Gastrocnemius medialis (tissue), 4 donors: ENCODE results near the gene MED17. TPM values are rescaled to one million over a fixed set of nuclear protein-coding genes. Genes with fewer than 3 reads are reported as not detected.

ENCODE experiments used
- ATAC-seq, 2 donors: fragments of 150-250 bp; one replicate each; pipeline ENCODE4 v1.9.1; 2016
- DNase-seq, 2 donors: peaks; one replicate each; pipeline ENCODE4 v3.0.0-alpha.2; 2019
- H3K27ac ChIP-seq, 4 donors: fragments of 200-600 bp; sonication (generic); 1 replicate in 1 of 4; 2 replicates in 3 of 4; pipeline ENCODE4 v1.5.1; 2016 to 2018; ENCODE audit warnings: mild to moderate bottlenecking in 2 of 4, moderate library complexity in 1 of 4
- H3K27me3 ChIP-seq, 3 donors: fragments of 200-600 bp; sonication (generic) in 2 of 3; 1 replicate in 1 of 3; 2 replicates in 2 of 3; pipeline versions ENCODE4 v1.5.1 to v1.6.0; 2016 to 2019; ENCODE audit warnings: mild to moderate bottlenecking in 1 of 3, moderate library complexity in 1 of 3
- H3K36me3 ChIP-seq, 2 donors: fragments of 200-600 bp; sonication (generic) in 1 of 2; one replicate each; pipeline ENCODE4 v1.5.1; 2017 to 2018
- H3K4me1 ChIP-seq, 2 donors: fragments of 200-600 bp; sonication (generic) in 1 of 2; one replicate each; pipeline ENCODE4 v1.5.1; 2016 to 2017; ENCODE audit warnings: mild to moderate bottlenecking in 2 of 2
- H3K4me3 ChIP-seq, 4 donors: fragments of 200-600 bp; sonication (generic) in 3 of 4; 1 replicate in 1 of 4; 2 replicates in 3 of 4; pipeline ENCODE4 v1.5.1; 2016 to 2019; ENCODE audit warnings: mild to moderate bottlenecking in 2 of 4
- H3K9me3 ChIP-seq, 3 donors: fragments of 200-600 bp; sonication (generic) in 2 of 3; 1 replicate in 1 of 3; 2 replicates in 2 of 3; pipeline ENCODE4 v1.5.1; 2016 to 2019
- POLR2A ChIP-seq, 2 donors: fragments of 450-650 bp; IDR thresholded peaks; one replicate each; pipeline ENCODE4 v1.6.1; 2017; ENCODE audit warnings: antibody characterized with exemption in 2 of 2, mild to moderate bottlenecking in 2 of 2, moderate library complexity in 2 of 2
- in situ Hi-C, 4 donors: fragments of 200-750 bp; cut with MboI; loops; one replicate each; pipeline versions ENCODE4 v1.15.0 to v1.8.0; 2017; ENCODE audit warnings: low sequenced_read_pairs in 4 of 4
- intact Hi-C: fragments of 100-400 bp; cut with DNase I; formaldehyde crosslinking; loops from one replicate; pipeline ENCODE4 v1.15.1; 2023; ENCODE audit warnings: low total_unique reads
- total RNA-seq, 4 donors: library from RNA; depleted of rRNA; stranded (reverse); fragments of >200 nt; gene quantifications; one replicate each; pipeline versions ENCODE4 v1.1.0 to v1.2.3, GENCODE V29; 2016
- TF ChIP-seq, protein P1 (sequence below), 5 experiments: fragments of 450-650 bp in 3 of 5; fragments of 200-600 bp in 2 of 5; sonication (generic) in 2 of 5; IDR thresholded peaks in 4 of 5; conservative IDR thresholded peaks in 1 of 5; 1 replicate in 4 of 5; 2 replicates in 1 of 5; pipeline ENCODE4 v1.5.1; 2016 to 2019; ENCODE audit warnings: antibody characterized with exemption in 5 of 5, mild to moderate bottlenecking in 3 of 5, moderate library complexity in 3 of 5

The MED17 gene
- total RNA-seq, 4 donors from 2014 or later = 12.3 to 14.0 (median 13.4) TPM

DNA sequence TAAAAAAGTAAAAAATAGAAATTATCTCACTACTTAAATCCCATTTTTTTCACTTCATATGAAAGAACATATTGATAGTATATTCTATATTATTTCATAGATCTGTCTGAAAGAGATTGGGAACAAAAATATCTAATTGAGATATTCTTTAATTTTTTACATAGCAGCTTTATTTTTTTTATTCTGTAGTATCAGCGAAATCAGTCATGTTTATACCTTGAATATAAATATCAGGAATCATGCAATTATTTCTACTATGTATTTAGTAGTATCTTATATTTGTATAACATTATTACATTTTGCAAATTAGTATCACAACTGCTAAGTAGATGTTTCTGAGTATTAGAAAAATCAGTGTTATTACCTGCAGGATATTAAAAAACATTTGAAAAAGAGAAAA lies 22.2 kb upstream of the MED17 start:
- TF ChIP-seq, protein P1, sequence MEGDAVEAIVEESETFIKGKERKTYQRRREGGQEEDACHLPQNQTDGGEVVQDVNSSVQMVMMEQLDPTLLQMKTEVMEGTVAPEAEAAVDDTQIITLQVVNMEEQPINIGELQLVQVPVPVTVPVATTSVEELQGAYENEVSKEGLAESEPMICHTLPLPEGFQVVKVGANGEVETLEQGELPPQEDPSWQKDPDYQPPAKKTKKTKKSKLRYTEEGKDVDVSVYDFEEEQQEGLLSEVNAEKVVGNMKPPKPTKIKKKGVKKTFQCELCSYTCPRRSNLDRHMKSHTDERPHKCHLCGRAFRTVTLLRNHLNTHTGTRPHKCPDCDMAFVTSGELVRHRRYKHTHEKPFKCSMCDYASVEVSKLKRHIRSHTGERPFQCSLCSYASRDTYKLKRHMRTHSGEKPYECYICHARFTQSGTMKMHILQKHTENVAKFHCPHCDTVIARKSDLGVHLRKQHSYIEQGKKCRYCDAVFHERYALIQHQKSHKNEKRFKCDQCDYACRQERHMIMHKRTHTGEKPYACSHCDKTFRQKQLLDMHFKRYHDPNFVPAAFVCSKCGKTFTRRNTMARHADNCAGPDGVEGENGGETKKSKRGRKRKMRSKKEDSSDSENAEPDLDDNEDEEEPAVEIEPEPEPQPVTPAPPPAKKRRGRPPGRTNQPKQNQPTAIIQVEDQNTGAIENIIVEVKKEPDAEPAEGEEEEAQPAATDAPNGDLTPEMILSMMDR (IDR thresholded peaks at IDR 0.05 in 4 of 5, conservative IDR thresholded peaks at IDR 0.05 in 1 of 5) = no peak
- no peak for TF ChIP-seq POLR2A (IDR thresholded peaks at IDR 0.05)
- no peak overlapping the region for H3K27ac ChIP-seq
- H3K36me3 ChIP-seq = peaks cover 3 to 73% of the 10 kb centered on the region in 2 donors
- H3K4me1 ChIP-seq = no peaks in the 10 kb centered on the region
- no peak for ATAC-seq
- H3K27me3 ChIP-seq = no peaks in the 10 kb centered on the region
- intact Hi-C loops (no loop called here), in situ Hi-C loops (no loop called here)
- H3K9me3 ChIP-seq = no peaks in the 10 kb centered on the region
- H3K4me3 ChIP-seq = no peak overlapping the region
- no peak for DNase-seq

DNA sequence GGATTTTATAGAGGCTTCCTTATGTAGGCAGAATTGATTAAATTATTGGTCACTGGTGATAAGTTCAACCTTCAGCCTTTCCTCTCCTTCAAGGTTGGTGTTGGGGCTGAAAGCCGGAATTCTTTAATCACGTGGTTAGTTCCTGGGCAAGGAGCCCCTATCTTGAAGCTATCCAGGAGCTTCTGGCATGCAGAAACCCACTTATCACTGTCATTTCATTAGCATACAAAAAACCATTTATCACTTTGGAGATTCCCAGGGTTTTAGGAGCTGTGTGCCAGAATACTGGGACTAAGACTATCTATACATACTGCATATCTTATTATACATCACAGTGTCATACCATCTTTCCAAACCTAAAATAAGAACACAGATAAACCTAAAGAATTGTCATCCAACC lies 18.5 kb upstream of the MED17 start:
- Histone ChIP-seq H3K27ac (no peak overlapping the region), H3K9me3 (no peaks in the 10 kb centered on the region), H3K4me3 (no peak overlapping the region), H3K36me3 (peaks cover 0 to 36% of the 10 kb centered on the region in 2 donors), H3K27me3 (no peaks in the 10 kb centered on the region), H3K4me1 (no peaks in the 10 kb centered on the region)
- TF ChIP-seq, protein P1 (IDR thresholded peaks at IDR 0.05 in 4 of 5, conservative IDR thresholded peaks at IDR 0.05 in 1 of 5) = no peak
- no peak for TF ChIP-seq POLR2A (IDR thresholded peaks at IDR 0.05)
- intact Hi-C loops (no loop called here), in situ Hi-C loops (no loop called here)
- ATAC-seq = no peak
- no peak for DNase-seq

DNA sequence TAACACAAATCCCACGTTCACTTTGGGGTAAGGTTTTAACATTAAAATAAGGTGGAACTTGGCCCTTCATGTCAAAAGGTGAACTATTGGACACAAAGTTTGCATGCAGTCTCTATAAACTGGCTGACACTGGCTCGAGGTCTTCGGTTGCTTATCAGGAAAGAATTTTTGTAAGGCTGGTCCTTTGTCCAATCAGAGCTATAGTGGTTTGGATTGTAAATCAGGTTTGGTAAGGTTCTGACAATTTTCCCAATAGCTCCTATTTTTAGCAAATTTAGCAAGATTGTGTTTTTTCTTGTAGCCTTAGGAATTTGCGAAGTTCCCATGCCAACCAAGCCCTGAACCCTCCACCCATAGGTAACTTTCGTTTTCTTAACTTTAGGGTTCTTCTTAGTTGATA lies 17.6 kb upstream of the MED17 start:
- no peak overlapping the region for H3K4me3 ChIP-seq
- intact Hi-C loops (no loop called here), in situ Hi-C loops (no loop called here)
- H3K4me1 ChIP-seq = no peaks in the 10 kb centered on the region
- no peaks in the 10 kb centered on the region for H3K27me3 ChIP-seq
- ATAC-seq (no peak), DNase-seq (no peak)
- no peaks in the 10 kb centered on the region for H3K9me3 ChIP-seq
- no peak overlapping the region for H3K27ac ChIP-seq
- TF ChIP-seq, protein P1 (IDR thresholded peaks at IDR 0.05 in 4 of 5, conservative IDR thresholded peaks at IDR 0.05 in 1 of 5) = no peak
- TF ChIP-seq POLR2A (IDR thresholded peaks at IDR 0.05) = no peak
- peaks cover 0 to 27% of the 10 kb centered on the region in 2 donors for H3K36me3 ChIP-seq

DNA sequence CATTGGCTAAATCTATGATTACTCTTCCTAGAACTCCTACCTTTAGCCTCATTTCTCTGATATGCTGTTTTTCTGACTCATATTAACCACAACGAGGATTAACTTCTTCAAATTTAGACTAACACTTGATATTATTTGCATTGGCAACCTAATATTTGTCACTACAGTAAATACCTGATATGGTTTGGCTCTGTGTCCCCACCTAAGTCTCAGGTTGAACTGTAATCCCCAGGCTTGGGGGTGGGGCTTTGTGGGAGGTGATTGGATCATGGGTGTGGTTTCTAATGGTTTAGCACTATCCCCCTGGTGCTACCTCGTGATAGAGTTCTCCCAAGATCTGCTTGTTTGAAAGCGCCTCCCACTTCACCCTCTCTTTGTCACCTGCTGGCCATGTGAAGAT lies 17.1 kb upstream of the MED17 start:
- no peak overlapping the region for H3K4me3 ChIP-seq
- H3K27ac ChIP-seq = no peak overlapping the region
- peaks cover 0 to 23% of the 10 kb centered on the region in 2 donors for H3K36me3 ChIP-seq
- TF ChIP-seq, protein P1 (IDR thresholded peaks at IDR 0.05 in 4 of 5, conservative IDR thresholded peaks at IDR 0.05 in 1 of 5) = no peak
- TF ChIP-seq POLR2A (IDR thresholded peaks at IDR 0.05) = no peak
- ATAC-seq (no peak), DNase-seq (no peak)
- in situ Hi-C loops (no loop called here), intact Hi-C loops (no loop called here)
- H3K9me3 ChIP-seq = no peaks in the 10 kb centered on the region
- no peaks in the 10 kb centered on the region for H3K27me3 ChIP-seq
- no peaks in the 10 kb centered on the region for H3K4me1 ChIP-seq

DNA sequence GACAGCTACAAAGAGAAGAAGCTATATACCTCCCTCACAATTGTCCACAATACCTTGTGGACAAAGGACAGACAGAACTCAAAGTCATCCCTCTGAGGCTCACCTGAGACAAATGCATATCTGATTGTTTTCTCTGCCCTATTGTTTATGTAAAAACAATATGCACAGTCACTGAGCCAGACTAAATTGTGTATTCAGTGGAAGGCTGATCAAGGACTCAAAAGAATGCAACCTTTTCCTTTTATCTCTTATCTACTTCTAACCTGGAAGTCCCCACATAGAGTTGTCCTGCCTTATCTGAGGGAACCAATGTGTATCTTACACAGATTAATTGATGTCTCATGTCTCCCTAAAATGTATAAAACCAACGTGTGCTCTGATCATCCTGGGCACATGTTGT lies 13.9 kb upstream of the MED17 start:
- no peaks in the 10 kb centered on the region for H3K27me3 ChIP-seq
- no peaks in the 10 kb centered on the region for H3K9me3 ChIP-seq
- intact Hi-C loops = no loop called here
- ATAC-seq (no peak), DNase-seq (no peak)
- in situ Hi-C loops = no loop called here
- no peak overlapping the region for H3K27ac ChIP-seq
- H3K4me1 ChIP-seq = no peaks in the 10 kb centered on the region
- TF ChIP-seq POLR2A (IDR thresholded peaks at IDR 0.05) = no peak
- TF ChIP-seq, protein P1 (IDR thresholded peaks at IDR 0.05 in 4 of 5, conservative IDR thresholded peaks at IDR 0.05 in 1 of 5) = no peak
- no peak overlapping the region for H3K4me3 ChIP-seq
- H3K36me3 ChIP-seq = no peaks in the 10 kb centered on the region
